BE2C (cell line): ENCODE data around the gene MROH8.

Experiments
- DNase-seq: peaks from one replicate; pipeline ENCODE4 v3.0.0-alpha.2; 2020
- H3K27me3 ChIP-seq: fragments of 250-450 bp; sonication (Bioruptor Pico); 2 replicates; pipeline ENCODE4 v1.5.1; 2020; ENCODE audit warnings: mild to moderate bottlenecking
- H3K36me3 ChIP-seq: fragments of 250-450 bp; sonication (Bioruptor Pico); 2 replicates; pipeline ENCODE4 v1.5.1; 2020; ENCODE audit warnings: mild to moderate bottlenecking
- H3K4me1 ChIP-seq: fragments of 250-450 bp; sonication (Bioruptor Pico); 2 replicates; pipeline ENCODE4 v1.5.1; 2020
- H3K4me3 ChIP-seq: 2 replicates; pipeline ENCODE4 v1.5.1; 2011; ENCODE audit warnings: low read depth, low read length
- H3K9me3 ChIP-seq: fragments of 250-450 bp; sonication (Bioruptor Pico); 2 replicates; pipeline ENCODE4 v1.5.1; 2020
- TF ChIP-seq, protein P1 (sequence below): IDR thresholded peaks from 2 replicates; pipeline ENCODE4 v1.5.1; 2012; ENCODE audit warnings: mild to moderate bottlenecking, low read depth, low read length

MROH8 gene

DNA sequence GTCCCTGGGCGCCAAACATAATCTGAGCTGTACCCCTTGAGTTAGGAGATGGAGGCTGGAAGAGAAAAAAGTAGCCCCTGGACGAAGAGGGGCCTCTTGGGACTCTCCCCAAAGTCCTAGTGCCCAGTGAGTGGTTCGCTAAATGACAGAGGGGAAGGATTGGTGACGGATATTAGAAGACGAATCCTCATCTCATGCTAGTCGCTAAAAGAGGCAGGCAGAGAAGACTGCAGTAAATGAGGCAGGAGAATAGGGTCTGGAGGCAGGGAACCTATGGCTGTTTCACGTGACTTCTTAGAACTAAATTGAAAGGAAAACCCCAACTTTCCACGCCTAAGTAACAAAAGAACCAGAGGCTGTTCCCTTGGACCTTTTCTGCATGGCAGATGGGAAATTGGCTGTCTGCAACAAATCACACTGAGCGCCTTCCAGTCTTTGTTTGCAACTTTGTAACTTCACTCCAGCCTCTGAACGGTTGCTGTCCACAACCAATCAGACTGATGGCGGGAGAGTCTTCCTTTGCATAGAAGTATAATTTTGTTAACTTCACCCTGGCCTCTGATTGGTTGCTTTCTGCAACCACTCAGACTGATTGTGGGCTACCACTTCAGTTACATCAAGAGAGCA lies 82.8 kb downstream of the MROH8 start:
- Histone ChIP-seq H3K9me3 (peaks cover 3% of the 10 kb centered on the region; the same call in 1 of the 2 replicates), H3K36me3 (peaks cover 3% of the 10 kb centered on the region; the same call in 1 of the 2 replicates), H3K27me3 (no peaks in the 10 kb centered on the region), H3K4me3 (peak overlapping the region; percentile 74), H3K4me1 (peaks cover 6% of the 10 kb centered on the region)
- TF ChIP-seq, protein P1, sequence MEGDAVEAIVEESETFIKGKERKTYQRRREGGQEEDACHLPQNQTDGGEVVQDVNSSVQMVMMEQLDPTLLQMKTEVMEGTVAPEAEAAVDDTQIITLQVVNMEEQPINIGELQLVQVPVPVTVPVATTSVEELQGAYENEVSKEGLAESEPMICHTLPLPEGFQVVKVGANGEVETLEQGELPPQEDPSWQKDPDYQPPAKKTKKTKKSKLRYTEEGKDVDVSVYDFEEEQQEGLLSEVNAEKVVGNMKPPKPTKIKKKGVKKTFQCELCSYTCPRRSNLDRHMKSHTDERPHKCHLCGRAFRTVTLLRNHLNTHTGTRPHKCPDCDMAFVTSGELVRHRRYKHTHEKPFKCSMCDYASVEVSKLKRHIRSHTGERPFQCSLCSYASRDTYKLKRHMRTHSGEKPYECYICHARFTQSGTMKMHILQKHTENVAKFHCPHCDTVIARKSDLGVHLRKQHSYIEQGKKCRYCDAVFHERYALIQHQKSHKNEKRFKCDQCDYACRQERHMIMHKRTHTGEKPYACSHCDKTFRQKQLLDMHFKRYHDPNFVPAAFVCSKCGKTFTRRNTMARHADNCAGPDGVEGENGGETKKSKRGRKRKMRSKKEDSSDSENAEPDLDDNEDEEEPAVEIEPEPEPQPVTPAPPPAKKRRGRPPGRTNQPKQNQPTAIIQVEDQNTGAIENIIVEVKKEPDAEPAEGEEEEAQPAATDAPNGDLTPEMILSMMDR: no peak
- no peak for DNase-seq

DNA sequence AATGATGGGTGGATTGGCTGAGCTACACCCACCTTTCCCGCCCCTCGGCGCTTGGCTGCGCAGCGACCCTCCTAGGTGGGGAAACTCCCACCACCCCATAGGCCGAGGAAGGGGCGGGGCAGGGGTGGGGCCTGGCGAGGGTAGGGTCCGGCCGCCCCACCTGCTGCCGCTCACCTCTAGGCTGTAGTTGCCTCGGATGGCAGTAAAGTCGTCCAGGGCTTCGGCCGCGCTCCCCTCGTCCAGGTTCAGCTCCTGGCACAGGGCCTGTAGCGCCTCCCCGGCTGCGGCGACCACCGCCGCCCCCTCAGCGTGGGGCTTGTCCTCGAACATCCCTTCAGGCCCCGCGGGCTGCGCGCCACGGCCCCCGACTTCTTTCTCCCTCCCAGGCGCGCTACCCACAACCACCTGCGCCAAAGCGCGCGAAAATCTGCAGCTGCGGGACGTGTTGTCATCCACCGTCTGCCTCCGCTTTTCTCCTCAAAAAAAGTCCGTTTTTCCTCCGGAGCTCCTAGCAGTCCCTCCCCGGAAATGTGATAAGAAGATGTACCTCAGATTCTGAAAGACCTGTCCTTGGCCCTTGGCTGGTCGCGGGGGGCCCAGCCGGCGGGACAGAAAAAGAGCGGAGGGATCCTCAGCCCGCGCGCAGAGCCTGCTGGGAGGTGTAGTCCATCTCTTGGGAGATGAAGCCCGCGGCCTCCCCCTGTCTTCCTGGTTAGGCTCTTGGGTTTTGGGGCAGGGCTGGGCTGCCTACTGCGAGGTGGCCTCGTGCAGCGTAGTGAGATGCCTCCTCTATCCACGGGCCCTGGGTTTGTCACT lies 83.5 kb downstream of the MROH8 start, which contains the start of gene RBL1:
TSS of gene RBL1 (minus strand) at position 399 of the 816 bp plus-strand sequence. CDS start at position 330, 69 bp downstream.
- peaks cover 6% of the 10 kb centered on the region for H3K4me1 ChIP-seq
- TF ChIP-seq, protein P1: peak; percentile 50

DNA sequence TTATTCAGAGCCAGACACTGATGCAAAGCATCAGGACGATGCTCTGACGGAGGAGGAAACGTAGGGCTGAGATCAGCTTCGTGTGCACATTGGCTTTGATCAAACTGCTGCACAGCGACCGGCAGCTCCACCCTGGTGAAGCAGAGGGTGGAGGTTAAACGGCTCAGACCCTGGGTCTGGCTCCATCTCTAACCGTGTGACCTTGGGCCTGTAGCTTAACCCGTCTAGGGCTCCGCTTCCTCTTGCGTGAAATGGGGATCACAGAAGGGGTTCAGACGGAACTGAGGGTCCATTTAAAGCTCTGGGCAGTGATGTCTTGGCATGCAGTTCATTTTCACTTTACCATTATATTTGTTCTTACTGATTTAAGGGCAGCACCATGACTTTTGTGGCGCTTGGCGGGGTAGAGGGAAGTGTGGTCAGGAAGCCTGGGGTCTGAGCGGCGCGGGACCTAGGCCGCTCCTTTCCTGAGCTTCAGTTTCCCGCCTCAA lies 84.2 kb downstream of the MROH8 start:
- H3K9me3 ChIP-seq: peaks cover 3% of the 10 kb centered on the region; the same call in 1 of the 2 replicates
- peak overlapping the region; percentile 74 for H3K4me3 ChIP-seq
- H3K36me3 ChIP-seq: peaks cover 3% of the 10 kb centered on the region; the same call in 1 of the 2 replicates
- DNase-seq: peak; percentile 16
- TF ChIP-seq, protein P1: no peak
- H3K27me3 ChIP-seq: no peaks in the 10 kb centered on the region
- H3K4me1 ChIP-seq: peaks cover 6% of the 10 kb centered on the region

More for the DNA sequence above, 83.5 kb downstream of the MROH8 start, which contains the start of gene RBL1:
- H3K27me3 ChIP-seq: no peaks in the 10 kb centered on the region
- peak within 1 kb of the TSS; percentile 74 for H3K4me3 ChIP-seq
- peak; percentile 90 for DNase-seq
- peaks cover 3% of the 10 kb centered on the region; the same call in 1 of the 2 replicates for H3K36me3 ChIP-seq
- H3K9me3 ChIP-seq: peaks cover 3% of the 10 kb centered on the region; the same call in 1 of the 2 replicates

DNA sequence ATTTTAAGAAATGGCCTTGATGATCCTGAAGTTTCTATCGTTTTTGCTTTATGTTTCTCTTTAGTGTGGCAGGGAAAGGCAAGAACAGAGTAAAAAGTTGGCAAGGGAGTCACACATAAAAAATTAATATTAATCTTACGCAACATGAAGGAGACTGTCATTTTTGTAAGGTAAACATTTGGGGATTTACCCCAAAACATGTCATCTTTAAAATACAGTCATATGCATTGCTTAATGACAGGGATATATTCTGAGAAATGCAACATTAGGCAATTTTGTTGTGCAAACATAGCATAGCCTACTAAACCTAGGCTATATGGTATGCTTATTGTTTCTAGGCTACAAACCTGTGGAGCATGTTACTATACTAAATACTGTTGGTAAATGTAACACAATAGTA lies 88.9 kb downstream of the MROH8 start:
- Histone ChIP-seq H3K9me3 (no peaks in the 10 kb centered on the region), H3K27me3 (no peaks in the 10 kb centered on the region), H3K4me3 (no peak overlapping the region), H3K36me3 (peaks cover 30% of the 10 kb centered on the region), H3K4me1 (no peaks in the 10 kb centered on the region)
- DNase-seq: no peak
- TF ChIP-seq, protein P1: no peak

DNA sequence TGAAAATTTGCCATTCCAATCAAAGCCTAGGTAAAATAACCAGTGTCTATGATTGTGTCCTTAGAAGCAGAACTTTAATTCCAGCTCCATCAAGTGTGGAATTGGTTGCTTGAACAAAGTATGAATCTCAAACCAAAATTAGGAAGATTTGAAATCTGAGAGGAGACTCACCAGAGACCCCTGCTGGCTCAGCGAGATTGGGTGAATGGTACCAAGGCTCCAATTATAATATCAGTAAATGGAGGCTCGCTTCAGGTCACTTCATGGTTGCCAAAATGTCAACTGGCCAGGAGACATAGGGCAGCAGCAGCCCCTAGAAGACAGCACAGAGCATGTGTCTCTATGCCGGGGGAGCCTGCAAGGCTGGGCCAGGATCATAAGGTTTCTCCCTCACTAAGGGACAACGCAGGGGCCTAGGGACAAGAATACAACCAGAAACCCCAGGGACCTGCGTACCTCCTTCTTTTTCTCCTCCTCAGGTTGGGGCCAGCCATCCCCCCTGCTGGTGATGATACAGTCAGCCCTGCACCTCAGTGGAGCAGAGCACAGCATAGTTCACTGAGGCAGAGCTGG lies 97.5 kb downstream of the MROH8 start:
- Histone ChIP-seq H3K4me3 (no peak overlapping the region), H3K4me1 (no peaks in the 10 kb centered on the region), H3K36me3 (peaks cover 46% of the 10 kb centered on the region), H3K9me3 (no peaks in the 10 kb centered on the region), H3K27me3 (no peaks in the 10 kb centered on the region)
- DNase-seq: no peak
- TF ChIP-seq, protein P1: peak; percentile 61
